Retinal pigment epithelial cell (primary cell): ENCODE results near the gene MRPL1.

Experiments used
- DNase-seq: peaks from one replicate; pipeline ENCODE4 v3.0.0-alpha.2; 2010; ENCODE audit warnings: low read depth
- H3K4me3 ChIP-seq: 2 replicates; pipeline ENCODE4 v1.5.1; 2011; ENCODE audit warnings: mild to moderate bottlenecking, low read length, control low read depth, moderate library complexity
- TF ChIP-seq, protein P1 (sequence below): conservative IDR thresholded peaks from 2 replicates; pipeline ENCODE4 v1.5.1; 2011; ENCODE audit warnings: low read depth, low read length, control low read depth, inconsistent platforms

Gene MRPL1

DNA sequence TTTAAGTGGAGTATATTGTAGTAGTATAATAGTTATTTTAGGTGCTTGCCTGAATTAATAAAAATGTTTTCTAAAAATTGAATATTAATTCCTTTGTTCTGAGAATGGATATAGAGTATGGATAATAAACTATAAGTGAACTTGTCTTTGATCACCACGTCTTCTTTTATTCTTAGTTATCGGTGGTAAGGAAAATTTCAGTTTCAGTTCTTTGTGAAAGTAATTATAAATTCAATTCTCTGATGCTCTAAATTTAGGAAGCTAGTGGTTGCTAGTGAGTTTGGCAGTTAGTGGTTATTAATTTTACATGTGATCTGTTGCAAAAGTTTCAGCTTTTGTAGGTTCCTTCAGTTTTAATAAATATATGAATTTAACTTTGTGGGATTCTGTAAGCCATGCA lies 30.8 kb downstream of the MRPL1 start:
- no peak overlapping the region for H3K4me3 ChIP-seq
- no peak for DNase-seq
- TF ChIP-seq, protein P1, sequence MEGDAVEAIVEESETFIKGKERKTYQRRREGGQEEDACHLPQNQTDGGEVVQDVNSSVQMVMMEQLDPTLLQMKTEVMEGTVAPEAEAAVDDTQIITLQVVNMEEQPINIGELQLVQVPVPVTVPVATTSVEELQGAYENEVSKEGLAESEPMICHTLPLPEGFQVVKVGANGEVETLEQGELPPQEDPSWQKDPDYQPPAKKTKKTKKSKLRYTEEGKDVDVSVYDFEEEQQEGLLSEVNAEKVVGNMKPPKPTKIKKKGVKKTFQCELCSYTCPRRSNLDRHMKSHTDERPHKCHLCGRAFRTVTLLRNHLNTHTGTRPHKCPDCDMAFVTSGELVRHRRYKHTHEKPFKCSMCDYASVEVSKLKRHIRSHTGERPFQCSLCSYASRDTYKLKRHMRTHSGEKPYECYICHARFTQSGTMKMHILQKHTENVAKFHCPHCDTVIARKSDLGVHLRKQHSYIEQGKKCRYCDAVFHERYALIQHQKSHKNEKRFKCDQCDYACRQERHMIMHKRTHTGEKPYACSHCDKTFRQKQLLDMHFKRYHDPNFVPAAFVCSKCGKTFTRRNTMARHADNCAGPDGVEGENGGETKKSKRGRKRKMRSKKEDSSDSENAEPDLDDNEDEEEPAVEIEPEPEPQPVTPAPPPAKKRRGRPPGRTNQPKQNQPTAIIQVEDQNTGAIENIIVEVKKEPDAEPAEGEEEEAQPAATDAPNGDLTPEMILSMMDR = no peak

DNA sequence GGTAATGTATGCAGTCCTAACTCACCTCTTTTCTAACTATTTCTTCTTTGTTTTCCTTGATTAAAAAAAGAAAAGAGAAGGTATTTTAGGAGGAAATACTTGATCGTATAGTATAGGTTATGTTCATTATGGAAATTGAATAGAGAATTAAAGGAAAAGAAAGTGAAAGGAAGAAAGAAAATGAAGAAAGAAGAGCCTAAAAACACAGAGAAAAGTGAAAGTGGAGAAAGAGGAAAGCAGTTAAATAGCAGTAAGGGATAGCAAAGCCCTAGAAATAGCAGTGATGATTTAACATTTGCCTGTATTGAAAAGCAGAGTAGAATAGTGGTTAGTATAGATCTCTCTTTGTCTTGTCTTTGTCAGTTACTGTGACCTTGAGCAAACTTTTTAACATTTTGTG lies 37.0 kb downstream of the MRPL1 start:
- TF ChIP-seq, protein P1 = no peak
- H3K4me3 ChIP-seq = no peak overlapping the region
- no peak for DNase-seq

DNA sequence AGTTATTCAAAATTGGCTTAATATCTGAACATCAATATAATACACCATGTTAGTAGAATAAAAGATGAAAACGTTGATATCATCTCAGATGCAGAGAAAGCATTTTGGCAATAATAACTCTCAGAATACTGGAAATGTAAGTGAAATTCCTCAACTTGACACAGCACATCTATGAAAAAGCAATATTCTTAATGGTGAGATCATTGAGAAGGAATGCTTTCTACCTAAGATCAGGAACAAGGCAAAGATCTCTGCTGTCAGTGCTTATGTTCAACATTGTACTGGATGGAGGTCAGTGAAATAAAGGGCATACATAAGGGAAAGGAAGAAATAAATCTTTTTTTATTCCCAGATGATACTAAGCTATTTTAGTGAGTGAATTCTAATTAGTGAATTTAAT lies 40.6 kb downstream of the MRPL1 start:
- H3K4me3 ChIP-seq = no peak overlapping the region
- TF ChIP-seq, protein P1 = no peak
- no peak for DNase-seq

DNA sequence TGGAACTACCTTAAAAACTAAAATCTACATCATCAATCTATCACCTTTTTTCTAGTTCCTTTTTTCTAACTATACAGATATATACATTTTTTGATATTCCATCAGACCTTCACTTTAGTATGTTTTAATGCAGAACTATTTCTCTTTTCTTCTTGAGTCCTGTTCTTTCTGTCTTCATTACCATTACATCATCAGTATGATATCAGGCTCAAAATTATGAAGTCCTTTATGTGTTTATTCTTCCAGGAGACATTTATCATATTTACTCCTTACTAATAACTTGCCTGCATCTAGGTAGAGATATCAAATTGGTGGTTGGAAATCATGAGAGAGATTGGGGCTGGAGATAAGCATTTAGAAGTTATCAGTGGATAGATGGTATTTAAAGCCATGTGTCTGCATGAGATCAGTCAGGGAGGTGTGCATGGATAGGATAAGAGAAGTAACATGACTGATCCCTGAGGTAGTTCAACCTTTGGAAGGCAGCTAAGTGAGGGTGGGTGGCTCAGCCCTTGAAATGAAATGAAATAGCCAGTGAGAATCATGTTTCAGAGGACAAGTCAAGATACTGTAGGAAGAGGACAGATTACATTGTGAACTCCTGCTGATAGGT lies 43.1 kb downstream of the MRPL1 start:
- TF ChIP-seq, protein P1 = no peak
- no peak overlapping the region for H3K4me3 ChIP-seq
- no peak for DNase-seq

DNA sequence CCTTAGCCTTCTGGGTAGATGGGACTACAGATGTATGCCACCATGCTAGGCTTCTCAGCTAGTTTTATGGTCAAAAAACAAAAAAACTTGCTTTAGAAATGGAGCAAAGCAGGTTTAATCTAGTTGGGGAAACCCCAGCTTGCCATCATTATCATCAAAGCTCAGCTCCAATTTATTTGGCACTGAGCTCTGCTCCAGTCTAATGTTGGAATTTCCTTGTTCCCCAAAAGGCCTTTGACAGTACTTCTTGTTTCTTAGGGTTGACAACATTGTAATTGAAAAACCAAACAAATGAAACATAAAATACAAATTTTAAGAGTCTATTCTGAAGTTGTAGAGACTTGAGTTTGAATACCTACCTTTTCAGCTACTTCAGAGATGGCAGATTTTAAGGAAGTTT lies 48.0 kb downstream of the MRPL1 start:
- H3K4me3 ChIP-seq = no peak overlapping the region
- no peak for DNase-seq
- TF ChIP-seq, protein P1 = no peak

DNA sequence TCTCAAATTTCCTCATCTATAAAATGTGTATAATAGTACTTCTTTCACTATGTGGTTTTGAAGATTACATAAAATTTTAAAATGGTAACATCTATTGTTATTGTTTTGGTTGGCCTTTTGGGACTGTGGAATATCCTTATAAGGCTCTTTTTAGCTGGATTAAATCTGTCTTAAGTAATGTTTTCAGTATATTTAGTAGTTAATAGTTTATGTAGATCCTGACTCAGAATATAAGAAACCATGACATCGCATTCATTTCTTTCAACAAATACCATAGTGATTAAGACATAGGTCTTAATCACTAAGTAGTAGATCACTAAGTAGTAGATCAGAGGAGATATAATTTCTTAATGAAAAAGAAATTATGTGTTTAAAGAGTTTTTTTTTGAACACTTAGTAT lies 48.5 kb downstream of the MRPL1 start:
- DNase-seq = no peak
- TF ChIP-seq, protein P1 = no peak
- H3K4me3 ChIP-seq = no peak overlapping the region

DNA sequence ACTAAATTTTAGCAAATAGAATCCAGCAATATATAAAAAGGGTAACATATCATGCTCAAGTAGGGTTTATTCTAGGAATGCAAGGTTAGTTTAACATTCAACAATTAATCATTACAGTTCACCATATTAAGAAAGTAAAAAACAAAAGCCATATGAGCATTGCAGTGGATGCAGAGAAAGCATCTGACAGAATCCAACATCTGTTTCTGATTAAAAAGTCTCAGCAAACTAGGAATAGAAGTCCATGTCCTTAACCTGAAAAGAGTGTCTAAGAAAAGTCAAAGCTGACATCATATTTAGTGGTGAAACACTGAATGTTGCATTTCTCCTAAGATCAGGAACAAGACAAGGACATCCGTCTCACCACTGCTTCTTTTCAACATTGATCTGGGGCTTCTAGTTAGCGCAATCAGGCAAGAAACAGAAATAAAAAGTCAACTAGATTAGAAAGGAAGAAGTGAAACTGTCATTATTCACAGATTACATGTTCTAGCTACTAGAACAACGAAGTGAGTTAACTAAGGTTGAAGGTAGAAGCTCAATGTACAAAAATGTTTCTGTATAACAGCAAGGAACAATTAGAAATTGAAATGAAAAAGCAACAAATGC lies 49.3 kb downstream of the MRPL1 start:
- TF ChIP-seq, protein P1 = no peak
- H3K4me3 ChIP-seq = no peak overlapping the region
- no peak for DNase-seq
